Activated naive CD4-positive, alpha-beta T cell treated with anti-CD3 and anti-CD28 coated beads, Interleukin-2, amount 10 ng/mL, durations not matched to agents 7 days and 5 days (primary cell): ENCODE measurements around the gene CLDN19.

ENCODE experiments used
- CTCF ChIA-PET: fragments of 350-600 bp; sonication (Branson Sonifier 250); formaldehyde crosslinking; loops from one replicate; lab custom pipeline; 2021; ENCODE audit warnings: antibody characterized with exemption; lab: Charles Lee
- DNase-seq: peaks from one replicate; pipeline ENCODE4 v3.0.0-alpha.2; 2020
- H3K27ac Mint-ChIP-seq: one replicate; pipeline ENCODE4 v1.8.0; 2021; ENCODE audit warnings: mild to moderate bottlenecking, moderate library complexity, mixed read lengths
- H3K27me3 Mint-ChIP-seq: one replicate; pipeline ENCODE4 v1.8.0; 2021; ENCODE audit warnings: mild to moderate bottlenecking, mixed read lengths
- H3K36me3 Mint-ChIP-seq: one replicate; pipeline ENCODE4 v1.8.0; 2021; ENCODE audit warnings: mixed read lengths
- H3K4me1 Mint-ChIP-seq: one replicate; pipeline ENCODE4 v1.8.0; 2021; ENCODE audit warnings: mixed read lengths
- H3K4me3 Mint-ChIP-seq: one replicate; pipeline ENCODE4 v1.8.0; 2021; ENCODE audit warnings: mild to moderate bottlenecking, moderate library complexity, mixed read lengths
- H3K9me3 Mint-ChIP-seq: one replicate; pipeline ENCODE4 v1.8.0; 2021; ENCODE audit warnings: mixed read lengths

The CLDN19 gene

GRCh38 chr1:42740851-42741580 lies 980 bp upstream of the CLDN19 start:
- Mint-ChIP-seq H3K36me3 (peaks cover 3% of the 10 kb centered on the region), H3K27ac (no peak overlapping the region), H3K4me3 (no peak overlapping the region), H3K27me3 (no peaks in the 10 kb centered on the region), H3K9me3 (no peaks in the 10 kb centered on the region), H3K4me1 (peaks cover 10% of the 10 kb centered on the region)
- DNase-seq, result peak; percentile 10
- CTCF ChIA-PET, result no interaction called here

- Mint-ChIP-seq H3K36me3 (no peaks in the 10 kb centered on the region), H3K4me3 (no peak overlapping the region), H3K4me1 (peaks cover 10% of the 10 kb centered on the region), H3K27ac (no peak overlapping the region), H3K27me3 (no peaks in the 10 kb centered on the region), H3K9me3 (no peaks in the 10 kb centered on the region)
- DNase-seq, result no peak
- CTCF ChIA-PET, result no interaction called here
Measured at GRCh38 chr1:42738678-42739226, 1.3 kb downstream of the CLDN19 start.

- CTCF ChIA-PET, result interaction anchor here (0.9 to 1.6 kb wide), 3 partner anchors 9 to 28 kb away, joined by 3 to 6 read pairs (median 4); partner anchors contain the start of genes C1orf50 and P3H1
- Mint-ChIP-seq H3K9me3 (no peaks in the 10 kb centered on the region), H3K27ac (no peak overlapping the region), H3K27me3 (no peaks in the 10 kb centered on the region), H3K4me1 (peaks cover 10% of the 10 kb centered on the region), H3K4me3 (no peak overlapping the region), H3K36me3 (no peaks in the 10 kb centered on the region)
- no peak for DNase-seq
Measured at GRCh38 chr1:42737986-42738677, 1.9 kb downstream of the CLDN19 start.

GRCh38 chr1:42737257-42737656 lies 2.8 kb downstream of the CLDN19 start:
- H3K4me1 Mint-ChIP-seq, result peaks cover 10% of the 10 kb centered on the region
- no peak overlapping the region for H3K27ac Mint-ChIP-seq
- H3K9me3 Mint-ChIP-seq, result no peaks in the 10 kb centered on the region
- CTCF ChIA-PET, result interaction anchor here (0.9 to 1.6 kb wide), 3 partner anchors 10 to 29 kb away, joined by 3 to 6 read pairs (median 4); partner anchors contain the start of genes C1orf50 and P3H1
- H3K36me3 Mint-ChIP-seq, result no peaks in the 10 kb centered on the region
- peaks cover 3% of the 10 kb centered on the region for H3K27me3 Mint-ChIP-seq
- H3K4me3 Mint-ChIP-seq, result no peak overlapping the region
- DNase-seq, result peak; percentile 34

GRCh38 chr1:42736571-42737200 lies 3.4 kb downstream of the CLDN19 start:
- Mint-ChIP-seq H3K9me3 (no peaks in the 10 kb centered on the region), H3K4me1 (peaks cover 10% of the 10 kb centered on the region), H3K36me3 (no peaks in the 10 kb centered on the region), H3K27ac (peak overlapping the region; percentile 42), H3K27me3 (peaks cover 6% of the 10 kb centered on the region), H3K4me3 (no peak overlapping the region)
- CTCF ChIA-PET, result interaction anchor here (1.0 to 1.6 kb wide), 3 partner anchors 8 to 30 kb away, joined by 3 to 6 read pairs (median 4); partner anchors contain the start of genes C1orf50 and P3H1
- no peak for DNase-seq

GRCh38 chr1:42736152-42736551 lies 3.9 kb downstream of the CLDN19 start:
- H3K27me3 Mint-ChIP-seq, result peaks cover 6% of the 10 kb centered on the region
- H3K9me3 Mint-ChIP-seq, result no peaks in the 10 kb centered on the region
- no peak overlapping the region for H3K4me3 Mint-ChIP-seq
- CTCF ChIA-PET, result interaction anchor here (1.0 to 1.6 kb wide), 2 partner anchors 9 to 11 kb away, joined by 3 to 6 read pairs; no protein-coding TSS in a partner anchor
- no peaks in the 10 kb centered on the region for H3K36me3 Mint-ChIP-seq
- peaks cover 10% of the 10 kb centered on the region for H3K4me1 Mint-ChIP-seq
- peak overlapping the region; percentile 42 for H3K27ac Mint-ChIP-seq
- DNase-seq, result no peak

GRCh38 chr1:42735477-42736105 lies 4.4 kb downstream of the CLDN19 start:
- CTCF ChIA-PET, result interaction anchor here (1.0 kb wide), 1 partner anchor 10 kb away, joined by 3 read pairs; no protein-coding TSS in a partner anchor
- peaks cover 10% of the 10 kb centered on the region for H3K4me1 Mint-ChIP-seq
- H3K27me3 Mint-ChIP-seq, result peaks cover 6% of the 10 kb centered on the region
- H3K27ac Mint-ChIP-seq, result no peak overlapping the region
- DNase-seq, result no peak
- H3K9me3 Mint-ChIP-seq, result no peaks in the 10 kb centered on the region
- H3K36me3 Mint-ChIP-seq, result no peaks in the 10 kb centered on the region
- no peak overlapping the region for H3K4me3 Mint-ChIP-seq

GRCh38 chr1:42735056-42735455 lies 5.0 kb downstream of the CLDN19 start:
- Mint-ChIP-seq H3K9me3 (no peaks in the 10 kb centered on the region), H3K27ac (no peak overlapping the region), H3K27me3 (peaks cover 6% of the 10 kb centered on the region), H3K36me3 (no peaks in the 10 kb centered on the region), H3K4me3 (no peak overlapping the region), H3K4me1 (peaks cover 10% of the 10 kb centered on the region)
- CTCF ChIA-PET, result no interaction called here
- DNase-seq, result no peak

GRCh38 chr1:42734201-42735035 lies 5.6 kb downstream of the CLDN19 start:
- H3K4me3 Mint-ChIP-seq, result no peak overlapping the region
- no peak for DNase-seq
- H3K36me3 Mint-ChIP-seq, result no peaks in the 10 kb centered on the region
- no peak overlapping the region for H3K27ac Mint-ChIP-seq
- CTCF ChIA-PET, result no interaction called here
- H3K27me3 Mint-ChIP-seq, result peaks cover 6% of the 10 kb centered on the region
- no peaks in the 10 kb centered on the region for H3K9me3 Mint-ChIP-seq
- H3K4me1 Mint-ChIP-seq, result peaks cover 10% of the 10 kb centered on the region

GRCh38 chr1:42733415-42734200 lies 6.4 kb downstream of the CLDN19 start:
- CTCF ChIA-PET, result no interaction called here
- Mint-ChIP-seq H3K36me3 (no peaks in the 10 kb centered on the region), H3K4me1 (peaks cover 10% of the 10 kb centered on the region), H3K27me3 (peaks cover 6% of the 10 kb centered on the region), H3K9me3 (no peaks in the 10 kb centered on the region), H3K27ac (no peak overlapping the region), H3K4me3 (no peak overlapping the region)
- no peak for DNase-seq

- Mint-ChIP-seq H3K4me3 (no peak overlapping the region), H3K4me1 (peaks cover 7% of the 10 kb centered on the region), H3K27me3 (peaks cover 6% of the 10 kb centered on the region), H3K27ac (no peak overlapping the region), H3K9me3 (no peaks in the 10 kb centered on the region), H3K36me3 (no peaks in the 10 kb centered on the region)
- CTCF ChIA-PET, result no interaction called here
- no peak for DNase-seq
Measured at GRCh38 chr1:42732126-42732680, 7.8 kb downstream of the CLDN19 start.

- Mint-ChIP-seq H3K4me1 (peaks cover 1% of the 10 kb centered on the region), H3K27me3 (peaks cover 6% of the 10 kb centered on the region), H3K9me3 (no peaks in the 10 kb centered on the region), H3K27ac (no peak overlapping the region), H3K36me3 (no peaks in the 10 kb centered on the region), H3K4me3 (no peak overlapping the region)
- CTCF ChIA-PET, result interaction anchor here (1.4 kb wide), 1 partner anchor 342 kb away, joined by 4 read pairs; no protein-coding TSS in a partner anchor
- no peak for DNase-seq
Measured at GRCh38 chr1:42731585-42731984, 8.5 kb downstream of the CLDN19 start.
